CD14-positive monocyte (primary cell): Measurements from ENCODE around the gene ATXN2L. TPM values are rescaled to one million over a fixed set of nuclear protein-coding genes. Genes with fewer than 3 reads are reported as not detected.
A peak's percentile ranks its signal among the peaks of the same experiment; 100 is the strongest.

Experiments
- DNase-seq, 3 donors: peaks; one replicate each; pipeline ENCODE4 v3.0.0-alpha.2; 2011 to 2022
- H2AFZ ChIP-seq: 2 replicates; pipeline ENCODE4 v1.6.0; 2012; ENCODE audit warnings: mild to moderate bottlenecking, low read depth, low read length, inconsistent platforms; ENCODE audit not compliant: insufficient read depth, poor library complexity, severe bottlenecking
- H3K27ac ChIP-seq, 2 donors: 1 replicate in 1 of 2; 2 replicates in 1 of 2; pipeline ENCODE4 v1.5.1; 2012 to 2013; ENCODE audit warnings: low read length in 2 of 2, control low read depth in 1 of 2, inconsistent platforms in 1 of 2, low read depth in 1 of 2, mild to moderate bottlenecking in 1 of 2
- H3K27me3 ChIP-seq, 2 donors: one replicate each; pipeline versions ENCODE4 v1.6.0 to v1.6.1; 2011 to 2013; ENCODE audit warnings: low read length in 2 of 2; ENCODE audit not compliant: control insufficient read depth in 2 of 2, insufficient read depth in 2 of 2
- H3K36me3 ChIP-seq, 2 donors: replicated peaks in 1 of 2; 1 replicate in 1 of 2; 2 replicates in 1 of 2; pipeline versions ENCODE4 v1.5.1 to v1.6.1; 2012 to 2013; ENCODE audit warnings: low read length in 2 of 2, control low read depth in 1 of 2, inconsistent platforms in 1 of 2, mild to moderate bottlenecking in 1 of 2; ENCODE audit not compliant: insufficient read depth in 2 of 2, control insufficient read depth in 1 of 2
- H3K4me1 ChIP-seq, 2 donors: 1 replicate in 1 of 2; 2 replicates in 1 of 2; pipeline versions ENCODE4 v1.5.1 to v1.6.1; 2012 to 2013; ENCODE audit warnings: low read length in 2 of 2, control low read depth in 1 of 2, inconsistent platforms in 1 of 2, mild to moderate bottlenecking in 1 of 2, moderate library complexity in 1 of 2; ENCODE audit not compliant: insufficient read depth in 2 of 2, control insufficient read depth in 1 of 2
- H3K4me2 ChIP-seq: replicated peaks from 2 replicates; pipeline ENCODE3; 2012; ENCODE audit warnings: low read length, moderate library complexity, mild to moderate bottlenecking; ENCODE audit not compliant: poor library complexity, severe bottlenecking; ENCODE audit errors: extremely low read depth
- H3K4me3 ChIP-seq, 3 experiments: fragments of 200-600 bp in 1 of 3; sonication (generic) in 1 of 3; replicated peaks in 1 of 3; 1 replicate in 2 of 3; 2 replicates in 1 of 3; pipeline ENCODE4 v1.5.1; 2011 to 2013; ENCODE audit warnings: low read length in 3 of 3, mild to moderate bottlenecking in 3 of 3, control low read depth in 2 of 3, low read depth in 2 of 3, inconsistent platforms in 1 of 3, moderate library complexity in 1 of 3
- H3K79me2 ChIP-seq: 2 replicates; pipeline ENCODE4 v1.6.0; 2012; ENCODE audit warnings: mild to moderate bottlenecking, control low read depth, inconsistent platforms, low read length, moderate library complexity; ENCODE audit not compliant: insufficient read depth
- H3K9ac ChIP-seq: 2 replicates; pipeline ENCODE4 v1.6.0; 2017; ENCODE audit warnings: low read length, mild to moderate bottlenecking; ENCODE audit not compliant: insufficient read depth, poor library complexity, severe bottlenecking
- H3K9me3 ChIP-seq, 2 donors: replicated peaks in 1 of 2; 1 replicate in 1 of 2; 2 replicates in 1 of 2; pipeline versions ENCODE4 v1.5.1 to v1.6.1; 2012 to 2013; ENCODE audit warnings: low read length in 2 of 2, control low read depth in 1 of 2; ENCODE audit not compliant: control insufficient read depth in 1 of 2, insufficient read depth in 1 of 2
- H4K20me1 ChIP-seq: 2 replicates; pipeline ENCODE4 v1.6.0; 2012; ENCODE audit warnings: mild to moderate bottlenecking, low read length, control low read depth, moderate library complexity; ENCODE audit not compliant: insufficient read depth
- H3K27ac Mint-ChIP-seq, 7 donors: one replicate each; pipeline ENCODE4 v1.8.0; 2020; ENCODE audit warnings: mild to moderate bottlenecking in 7 of 7, mixed read lengths in 7 of 7, moderate library complexity in 6 of 7, inconsistent platforms in 2 of 7
- H3K27me3 Mint-ChIP-seq, 3 donors: one replicate each; pipeline ENCODE4 v1.8.0; 2021 to 2022; ENCODE audit warnings: low read depth in 3 of 3, mild to moderate bottlenecking in 3 of 3, mixed read lengths in 3 of 3, moderate library complexity in 3 of 3, inconsistent platforms in 1 of 3
- H3K36me3 Mint-ChIP-seq, 2 donors: one replicate each; pipeline ENCODE4 v1.8.0; 2020; ENCODE audit warnings: mixed read lengths in 2 of 2, inconsistent platforms in 1 of 2, mild to moderate bottlenecking in 1 of 2
- H3K4me1 Mint-ChIP-seq: one replicate; pipeline ENCODE4 v1.8.0; 2020; ENCODE audit warnings: mild to moderate bottlenecking, mixed read lengths
- H3K4me3 Mint-ChIP-seq, 2 donors: one replicate each; pipeline ENCODE4 v1.8.0; 2020; ENCODE audit warnings: mild to moderate bottlenecking in 2 of 2, mixed read lengths in 2 of 2, moderate library complexity in 1 of 2
- H3K9me3 Mint-ChIP-seq, 7 donors: one replicate each; pipeline ENCODE4 v1.8.0; 2020 to 2022; ENCODE audit warnings: mixed read lengths in 7 of 7, mild to moderate bottlenecking in 6 of 7, moderate library complexity in 6 of 7, inconsistent platforms in 2 of 7
- CTCF ChIP-seq: fragments of 200-600 bp; IDR thresholded peaks from one replicate; pipeline ENCODE4 v1.8.0; 2022; ENCODE audit warnings: antibody characterized with exemption, mild to moderate bottlenecking
- WGBS: methylation state at CpG from one replicate; pipeline ENCODE4 v1.1.5; 2013; ENCODE audit warnings: missing lambda C conversion rate; ENCODE audit not compliant: insufficient coverage; 5-methylcytosine and 5-hydroxymethylcytosine counted together
- intact Hi-C, 2 donors: fragments of 100-400 bp; cut with micrococcal nuclease; formaldehyde crosslinking; loops; one replicate each; pipeline versions ENCODE4 v1.15.0 to v1.15.1; 2023
- polyA plus RNA-seq, 3 donors: library from polyadenylated mRNA; depleted of rRNA in 1 of 3; unstranded in 2 of 3; stranded (reverse) in 1 of 3; fragments of 300-500 nt in 2 of 3; fragments of >200 nt in 1 of 3; fragmentation: Illumina TruSeq in 2 of 3; gene quantifications; 1 replicate in 2 of 3; 2 replicates in 1 of 3; pipeline ENCODE4 v1.2.3, GENCODE V29; 2012 to 2021

ATXN2L gene
- polyA plus RNA-seq, 3 donors = 4.8 to 118 (median 10.2) TPM

GRCh38 chr16:28876973-28877654, 54.3 kb downstream of the ATXN2L start:
- Histone ChIP-seq H2AFZ (no peak overlapping the region), H4K20me1 (peaks cover 11% of the 10 kb centered on the region), H3K9ac (no peak overlapping the region), H3K27me3 (peaks cover 0 to 11% of the 10 kb centered on the region in 2 donors), H3K9me3 (no peaks in the 10 kb centered on the region), H3K36me3 (peaks cover 14 to 25% of the 10 kb centered on the region in 2 donors), H3K27ac (no peak overlapping the region), H3K79me2 (no peaks in the 10 kb centered on the region), H3K4me3 (no peak overlapping the region), H3K4me1 (peaks cover 14 to 19% of the 10 kb centered on the region in 2 donors), H3K4me2 (no peak overlapping the region)
- Mint-ChIP-seq H3K36me3 (peaks cover 15 to 26% of the 10 kb centered on the region in 2 donors), H3K27ac (peak overlapping the region in 1 of 7 donors; percentile 42), H3K27me3 (peaks cover 16 to 24% (median 19%) of the 10 kb centered on the region in 3 donors), H3K4me1 (peaks cover 22% of the 10 kb centered on the region), H3K9me3 (peaks cover 0 to 3% (median 0%) of the 10 kb centered on the region in 7 donors), H3K4me3 (no peak overlapping the region)
- DNase-seq = no peak
- 39% methylated on average over 10 of the region's 12 CpGs for WGBS
- no peak for TF ChIP-seq CTCF
- intact Hi-C loops = no loop called here

- Mint-ChIP-seq H3K4me1 (peaks cover 22% of the 10 kb centered on the region), H3K4me3 (no peak overlapping the region), H3K36me3 (peaks cover 10 to 21% of the 10 kb centered on the region in 2 donors), H3K27ac (peak overlapping the region in 1 of 7 donors; percentile 42), H3K9me3 (peaks cover 0 to 3% (median 0%) of the 10 kb centered on the region in 7 donors), H3K27me3 (peaks cover 16 to 26% (median 19%) of the 10 kb centered on the region in 3 donors)
- H2AFZ ChIP-seq = no peak overlapping the region
- peaks cover 0 to 11% of the 10 kb centered on the region in 2 donors for H3K27me3 ChIP-seq
- no peak overlapping the region for H3K9ac ChIP-seq
- WGBS = 100% methylated on average over 1 of the region's 2 CpGs
- no peak overlapping the region for H3K4me2 ChIP-seq
- no peak overlapping the region for H3K4me3 ChIP-seq
- peaks cover 10 to 20% of the 10 kb centered on the region in 2 donors for H3K36me3 ChIP-seq
- H3K4me1 ChIP-seq = peaks cover 14 to 19% of the 10 kb centered on the region in 2 donors
- no peak for TF ChIP-seq CTCF
- H3K79me2 ChIP-seq = no peaks in the 10 kb centered on the region
- DNase-seq = no peak
- H3K9me3 ChIP-seq = no peaks in the 10 kb centered on the region
- H3K27ac ChIP-seq = no peak overlapping the region
- peaks cover 11% of the 10 kb centered on the region for H4K20me1 ChIP-seq
- intact Hi-C loops = no loop called here
Observed at GRCh38 chr16:28877655-28878000, 54.8 kb downstream of the ATXN2L start.
